ENCODE data around the gene BRD1.

BRD1 gene

DNA sequence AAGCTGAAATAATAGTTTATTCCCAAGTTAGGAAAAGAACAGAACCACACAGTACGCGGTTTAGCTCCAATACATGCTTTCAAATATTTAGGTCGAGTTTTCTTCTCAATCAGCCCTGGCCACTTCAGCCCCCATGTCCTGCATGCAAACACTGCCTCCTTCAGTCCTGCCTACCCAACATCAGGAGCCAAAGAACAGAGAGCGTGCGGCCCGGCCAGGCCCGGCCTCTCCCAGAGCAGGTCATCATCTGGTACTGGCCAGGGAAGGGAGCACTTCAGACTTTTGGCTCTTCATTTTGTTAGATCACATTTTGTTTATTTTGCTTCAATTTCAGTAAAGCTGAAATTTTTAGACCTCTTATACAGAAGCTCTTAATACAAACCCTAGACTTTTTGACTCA, 6.7 kb downstream of the BRD1 start:
- H3K36me3 ChIP-seq: peaks cover 54 to 80% (median 67%) of the 10 kb centered on the region in 3 donors
- H3K9me3 ChIP-seq: no peaks in the 10 kb centered on the region
- no peak overlapping the region for H3K4me3 ChIP-seq
- intact Hi-C loops (cut with DNase I; ENCODE audit: low total_unique reads): no loop called here
- TF ChIP-seq, protein P1, sequence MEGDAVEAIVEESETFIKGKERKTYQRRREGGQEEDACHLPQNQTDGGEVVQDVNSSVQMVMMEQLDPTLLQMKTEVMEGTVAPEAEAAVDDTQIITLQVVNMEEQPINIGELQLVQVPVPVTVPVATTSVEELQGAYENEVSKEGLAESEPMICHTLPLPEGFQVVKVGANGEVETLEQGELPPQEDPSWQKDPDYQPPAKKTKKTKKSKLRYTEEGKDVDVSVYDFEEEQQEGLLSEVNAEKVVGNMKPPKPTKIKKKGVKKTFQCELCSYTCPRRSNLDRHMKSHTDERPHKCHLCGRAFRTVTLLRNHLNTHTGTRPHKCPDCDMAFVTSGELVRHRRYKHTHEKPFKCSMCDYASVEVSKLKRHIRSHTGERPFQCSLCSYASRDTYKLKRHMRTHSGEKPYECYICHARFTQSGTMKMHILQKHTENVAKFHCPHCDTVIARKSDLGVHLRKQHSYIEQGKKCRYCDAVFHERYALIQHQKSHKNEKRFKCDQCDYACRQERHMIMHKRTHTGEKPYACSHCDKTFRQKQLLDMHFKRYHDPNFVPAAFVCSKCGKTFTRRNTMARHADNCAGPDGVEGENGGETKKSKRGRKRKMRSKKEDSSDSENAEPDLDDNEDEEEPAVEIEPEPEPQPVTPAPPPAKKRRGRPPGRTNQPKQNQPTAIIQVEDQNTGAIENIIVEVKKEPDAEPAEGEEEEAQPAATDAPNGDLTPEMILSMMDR (IDR thresholded peaks at IDR 0.05): no peak
- no peak for DNase-seq
- no peaks in the 10 kb centered on the region for H3K27me3 ChIP-seq
- H3K27ac ChIP-seq: no peak overlapping the region
- H3K4me1 ChIP-seq: peaks cover 4 to 51% (median 38%) of the 10 kb centered on the region in 4 donors

DNA sequence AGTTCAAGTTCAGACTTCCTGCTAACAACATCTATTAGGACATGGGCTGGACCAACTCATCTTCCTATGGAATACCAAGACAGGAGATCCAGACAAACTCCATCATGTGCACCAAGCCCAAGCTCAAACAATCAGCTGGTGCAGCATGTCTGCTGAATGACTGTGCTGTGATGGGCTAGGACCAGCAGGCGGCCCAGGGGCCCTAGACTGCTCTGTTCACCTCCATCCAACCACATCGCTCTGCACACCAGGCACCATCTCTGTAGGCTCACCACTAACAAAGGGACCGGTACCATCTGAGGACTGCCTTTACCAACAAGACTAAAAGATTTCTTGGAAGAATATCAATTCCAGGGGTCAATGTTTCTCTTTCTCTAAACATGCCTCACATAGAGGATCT, 10.3 kb downstream of the BRD1 start:
- Histone ChIP-seq H3K27me3 (no peaks in the 10 kb centered on the region), H3K4me3 (no peak overlapping the region), H3K4me1 (peaks cover 0 to 44% (median 17%) of the 10 kb centered on the region in 4 donors), H3K27ac (no peak overlapping the region), H3K36me3 (peaks cover 41 to 91% (median 51%) of the 10 kb centered on the region in 3 donors), H3K9me3 (no peaks in the 10 kb centered on the region)
- intact Hi-C loops (cut with DNase I; ENCODE audit: low total_unique reads): no loop called here
- no peak for DNase-seq
- TF ChIP-seq, protein P1 (IDR thresholded peaks at IDR 0.05): no peak

DNA sequence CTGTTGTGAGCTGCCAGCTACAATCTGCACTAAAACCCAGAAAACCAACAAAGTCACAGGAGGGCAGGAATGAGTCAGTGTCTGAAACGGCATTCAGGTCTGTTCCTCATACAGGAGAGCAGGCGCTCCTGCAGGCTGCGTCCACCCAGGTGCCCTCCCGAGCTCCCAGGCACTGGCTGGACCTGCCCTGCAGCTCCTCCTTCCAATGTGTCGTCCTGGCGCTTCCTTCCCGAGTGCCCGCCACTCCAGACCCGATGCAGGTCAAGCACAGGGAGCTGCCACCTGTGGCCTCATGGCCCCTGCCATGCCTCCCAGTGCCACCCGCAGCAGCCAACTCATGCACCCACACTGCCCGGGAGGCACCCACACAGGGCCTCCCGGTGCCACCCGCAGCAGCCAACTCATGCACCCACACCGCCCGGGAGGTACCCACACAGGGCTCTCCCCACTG, 12.0 kb downstream of the BRD1 start:
- Histone ChIP-seq H3K36me3 (peaks cover 24 to 77% (median 39%) of the 10 kb centered on the region in 3 donors), H3K27me3 (no peaks in the 10 kb centered on the region), H3K4me1 (peaks cover 0 to 37% (median 14%) of the 10 kb centered on the region in 4 donors), H3K27ac (no peak overlapping the region), H3K4me3 (no peak overlapping the region), H3K9me3 (no peaks in the 10 kb centered on the region)
- DNase-seq: no peak
- TF ChIP-seq, protein P1 (IDR thresholded peaks at IDR 0.05): no peak
- intact Hi-C loops (cut with DNase I; ENCODE audit: low total_unique reads): no loop called here

DNA sequence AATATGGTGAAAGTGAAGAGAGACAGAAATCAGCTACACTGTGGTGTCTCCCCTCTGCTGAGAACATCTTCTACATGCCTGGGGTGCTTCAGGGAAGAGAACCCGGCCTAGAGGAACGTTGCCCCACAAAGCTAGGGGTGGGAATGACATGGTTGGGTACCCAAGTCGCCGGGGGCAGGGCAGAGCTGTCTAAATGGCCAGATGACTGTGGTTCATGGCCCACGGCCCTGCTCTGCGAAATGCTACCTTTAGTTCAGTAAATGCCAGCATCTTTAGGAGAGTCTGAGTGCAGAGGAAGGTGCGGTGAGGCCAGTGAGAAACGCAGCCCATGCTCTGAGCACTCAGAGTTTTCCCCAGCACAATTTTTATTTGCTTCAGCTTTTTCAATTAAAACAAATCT, 12.8 kb downstream of the BRD1 start:
- Histone ChIP-seq H3K4me3 (no peak overlapping the region), H3K36me3 (peaks cover 17 to 68% (median 31%) of the 10 kb centered on the region in 3 donors), H3K27ac (no peak overlapping the region), H3K27me3 (no peaks in the 10 kb centered on the region), H3K9me3 (no peaks in the 10 kb centered on the region), H3K4me1 (peaks cover 0 to 36% (median 12%) of the 10 kb centered on the region in 4 donors)
- TF ChIP-seq, protein P1 (IDR thresholded peaks at IDR 0.05): no peak
- intact Hi-C loops (cut with DNase I; ENCODE audit: low total_unique reads): no loop called here
- no peak for DNase-seq

DNA sequence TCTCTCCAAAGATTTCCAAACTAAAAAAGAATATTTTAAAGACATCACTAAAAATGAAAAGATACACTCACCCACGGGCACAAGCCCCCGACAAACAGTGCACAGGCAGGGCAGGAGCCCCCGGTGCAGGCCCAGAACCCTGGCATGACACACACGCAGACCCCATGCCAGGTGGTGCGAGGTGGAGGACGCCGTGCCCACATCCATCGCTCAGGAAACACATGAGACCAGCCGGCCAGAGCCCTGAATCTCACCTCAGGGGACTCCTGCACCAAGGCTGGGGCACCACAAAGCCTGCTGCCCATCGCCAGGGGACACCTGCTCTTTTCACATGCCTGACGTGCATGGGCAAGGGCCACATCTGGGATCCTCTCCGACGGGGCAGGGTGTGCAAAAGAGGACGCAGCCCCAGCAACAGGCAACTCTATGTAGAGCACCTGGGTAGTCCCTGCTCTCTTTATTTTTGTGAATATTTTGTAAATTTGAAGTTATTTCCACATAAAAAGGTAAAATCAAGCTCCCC, 13.4 kb downstream of the BRD1 start:
- Histone ChIP-seq H3K9me3 (no peaks in the 10 kb centered on the region), H3K4me1 (peaks cover 0 to 36% (median 12%) of the 10 kb centered on the region in 4 donors), H3K27ac (no peak overlapping the region), H3K27me3 (no peaks in the 10 kb centered on the region), H3K4me3 (no peak overlapping the region), H3K36me3 (peaks cover 15 to 63% (median 26%) of the 10 kb centered on the region in 3 donors)
- TF ChIP-seq, protein P1 (IDR thresholded peaks at IDR 0.05): no peak
- intact Hi-C loops (cut with DNase I; ENCODE audit: low total_unique reads): no loop called here
- no peak for DNase-seq
